ENCODE measurements around the gene FGF14.
A peak's percentile ranks its signal among the peaks of the same experiment; 100 is the strongest.

Gene FGF14

GRCh38 chr13:102237230-102237629 is 164.6 kb downstream of the FGF14 start:
- DNase-seq = no peak

GRCh38 chr13:102236830-102237229 is 165.0 kb downstream of the FGF14 start:
- no peak for DNase-seq

- peak; percentile 1 for DNase-seq
These were observed 165.5 kb downstream of the FGF14 start for GRCh38 chr13:102236341-102236740.

GRCh38 chr13:102235689-102236088 is 166.2 kb downstream of the FGF14 start:
- no peak for DNase-seq

GRCh38 chr13:102234618-102235017 is 167.2 kb downstream of the FGF14 start:
- DNase-seq = no peak

- DNase-seq = peak; percentile 45
These were observed 168.2 kb downstream of the FGF14 start for GRCh38 chr13:102233566-102234208.

- DNase-seq = no peak
These were observed 170.4 kb downstream of the FGF14 start for GRCh38 chr13:102231479-102231878.

- DNase-seq = peak; percentile 44
These were observed 174.1 kb downstream of the FGF14 start for GRCh38 chr13:102227741-102228140.

GRCh38 chr13:102226591-102226990 is 175.3 kb downstream of the FGF14 start:
- no peak for DNase-seq

- no peak for DNase-seq
These were observed 176.0 kb downstream of the FGF14 start for GRCh38 chr13:102225892-102226291.

GRCh38 chr13:102220681-102221228 is 181.1 kb downstream of the FGF14 start:
- no peak for DNase-seq

- no peak for DNase-seq
These were observed 186.9 kb downstream of the FGF14 start for GRCh38 chr13:102214956-102215355.

- no peak for DNase-seq
These were observed 189.1 kb downstream of the FGF14 start for GRCh38 chr13:102212729-102213128.

GRCh38 chr13:102208347-102208746 is 193.5 kb downstream of the FGF14 start:
- no peak for DNase-seq

- DNase-seq = no peak
These were observed 194.0 kb downstream of the FGF14 start for GRCh38 chr13:102207680-102208342.

GRCh38 chr13:102203718-102204117 is 198.1 kb downstream of the FGF14 start:
- DNase-seq = no peak

GRCh38 chr13:102198418-102199311 is 203.2 kb downstream of the FGF14 start:
- no peak for DNase-seq

- peak; percentile 38 for DNase-seq
These were observed 204.7 kb downstream of the FGF14 start for GRCh38 chr13:102197193-102197592.

- DNase-seq = no peak
These were observed 206.0 kb downstream of the FGF14 start for GRCh38 chr13:102195566-102196462.

GRCh38 chr13:102192858-102193257 is 209.0 kb downstream of the FGF14 start:
- DNase-seq = no peak

GRCh38 chr13:102191951-102192502 is 209.8 kb downstream of the FGF14 start:
- DNase-seq = peak; percentile 0

- no peak for DNase-seq
These were observed 210.9 kb downstream of the FGF14 start for GRCh38 chr13:102190930-102191329.
